ENCODE measurements around the gene MRPS11. TPM values are rescaled to one million over a fixed set of nuclear protein-coding genes. Genes with fewer than 3 reads are reported as not detected.

The MRPS11 gene
- 104 to 119 TPM (median 111 TPM) in 5 replicates for total RNA-seq (2022; extraction: Qiagen RNA extraction)

DNA sequence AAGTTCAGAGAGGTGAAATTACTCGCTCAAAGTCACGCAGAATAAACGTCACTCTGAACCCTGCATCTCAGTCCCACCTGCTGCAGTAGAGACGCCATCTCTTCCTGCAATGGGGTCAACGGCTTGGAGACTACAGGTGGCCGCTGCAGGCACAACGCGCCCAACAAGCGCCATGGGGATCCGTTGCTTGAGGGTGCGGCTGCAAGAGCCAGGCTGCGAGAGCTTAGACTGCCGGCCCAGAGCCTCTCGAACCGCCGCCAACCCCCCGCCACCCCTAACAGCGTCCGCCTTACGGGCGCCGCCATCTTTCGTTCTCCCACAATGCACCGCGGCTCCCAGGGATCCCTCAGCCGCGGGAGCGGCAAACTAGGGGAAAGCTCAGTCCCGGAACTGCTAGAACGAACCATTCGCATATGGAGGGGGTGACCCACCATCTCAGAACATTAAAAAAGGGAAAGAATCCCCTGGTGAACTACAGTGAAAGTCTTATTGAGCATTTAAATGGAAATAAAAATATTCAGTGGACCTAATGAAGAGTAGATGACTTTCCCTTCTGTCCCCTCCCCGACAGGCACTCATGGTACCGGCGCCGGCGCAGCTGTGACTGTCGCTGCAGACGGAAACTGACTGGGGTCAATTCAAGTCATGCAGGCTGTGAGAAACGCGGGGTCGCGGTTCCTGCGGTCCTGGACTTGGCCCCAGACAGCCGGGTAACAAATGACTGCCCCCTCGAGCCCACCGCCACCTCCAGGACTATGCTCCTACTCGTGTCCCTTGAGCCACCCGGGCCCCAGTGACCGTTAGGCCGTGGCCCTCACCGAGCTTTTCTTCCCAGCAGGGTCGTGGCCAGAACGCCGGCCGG is at the start of gene MRPS11, which contains the start of gene MRPL46:
Gene MRPS11 (plus strand): TSS at position 636 of the 862 bp plus-strand sequence. CDS start 10 bp downstream, at position 646.
Gene MRPL46 (minus strand): TSS at position 316 of the 862 bp plus-strand sequence. CDS start 11 bp downstream, at position 305.

Other genes with a start within 250 kb of the MRPS11 start
- gene NTRK3, start 211.0 kb upstream of the MRPS11 start, total RNA-seq (2022; extraction: Qiagen RNA extraction): 14.9 to 26.3 TPM (median 24.5 TPM) in 5 replicates
- gene MRPL46, start 320 bp upstream of the MRPS11 start, total RNA-seq (2022; extraction: Qiagen RNA extraction): 52.0 to 65.8 TPM (median 57.0 TPM) in 5 replicates
- 4.5 to 7.1 TPM (median 5.7 TPM) in 5 replicates for gene DET1, start 79.0 kb downstream of the MRPS11 start, total RNA-seq (2022; extraction: Qiagen RNA extraction)
- 73.3 to 92.4 TPM (median 86.6 TPM) in 5 replicates for gene AEN, start 153.6 kb downstream of the MRPS11 start, total RNA-seq (2022; extraction: Qiagen RNA extraction)
- 32.2 to 42.8 TPM (median 42.0 TPM) in 5 replicates for gene ISG20, start 171.3 kb downstream of the MRPS11 start, total RNA-seq (2022; extraction: Qiagen RNA extraction)